ENCODE measurements around the gene COPS7A. TPM values are rescaled to one million over a fixed set of nuclear protein-coding genes. Genes with fewer than 3 reads are reported as not detected.

COPS7A gene
- total and polyA plus RNA-seq, 2 experiments from 2014 or later, result 123 to 133 TPM

GRCh38 chr12:6767353-6768319 is 43.8 kb downstream of the COPS7A start:
- H3F3A ChIP-seq (ENCODE audit: insufficient read depth), result peaks cover 42% of the 10 kb centered on the region
- peaks cover 7% of the 10 kb centered on the region; the same call in 1 of the 2 replicates for H3K36me3 ChIP-seq (ENCODE audit: low read depth)
- WGBS, 2 experiments (ENCODE audit: low coverage in 1 of 2, low lambda C conversion rate in 2 of 2, missing lambda C conversion rate in 2 of 2), result 6 to 7% methylated on average over 30 to 43 of the region's 44 CpGs
- H3K27ac ChIP-seq, result peak overlapping the region; percentile 64
- H3K9ac ChIP-seq, result peak overlapping the region; percentile 90
- H3K4me1 ChIP-seq (ENCODE audit: insufficient read depth), result peaks cover 37% of the 10 kb centered on the region
- DNase-seq, result peak; percentile 70
- H4K20me1 ChIP-seq (ENCODE audit: insufficient read depth), result peaks cover 9% of the 10 kb centered on the region; the same call in 1 of the 2 replicates
- H3K9me2 ChIP-seq (ENCODE audit: insufficient read depth), result no peaks in the 10 kb centered on the region
- H3K27me3 ChIP-seq (replicated peaks; ENCODE audit: insufficient read depth), result no peaks in the 10 kb centered on the region
- TF ChIP-seq EZH2 (IDR thresholded peaks at IDR 0.05; ENCODE audit: insufficient read depth, poor library complexity, severe bottlenecking), result no peak
- TF ChIP-seq EZH2phosphoT487 (IDR thresholded peaks at IDR 0.05; ENCODE audit: insufficient read depth, low read depth), result no peak
- H3K4me3 ChIP-seq, result peak overlapping the region; percentile 98
- H3K9me3 ChIP-seq (ENCODE audit: low read depth), result no peaks in the 10 kb centered on the region
- peak overlapping the region; percentile 77 for H2AFZ ChIP-seq
- H3K79me2 ChIP-seq (ENCODE audit: insufficient read depth), result peaks cover 33% of the 10 kb centered on the region
- in situ Hi-C loops (cut with MboI), result no loop called here
- peak overlapping the region; percentile 80 for H3K4me2 ChIP-seq (ENCODE audit: unreplicated experiment)

GRCh38 chr12:6768437-6768914 is 44.6 kb downstream of the COPS7A start:
- H4K20me1 ChIP-seq (ENCODE audit: insufficient read depth), result peaks cover 9% of the 10 kb centered on the region; the same call in 1 of the 2 replicates
- peaks cover 35% of the 10 kb centered on the region for H3F3A ChIP-seq (ENCODE audit: insufficient read depth)
- no peaks in the 10 kb centered on the region for H3K9me3 ChIP-seq (ENCODE audit: low read depth)
- H3K36me3 ChIP-seq (ENCODE audit: low read depth), result peaks cover 7% of the 10 kb centered on the region; the same call in 1 of the 2 replicates
- no peak for TF ChIP-seq EZH2 (IDR thresholded peaks at IDR 0.05; ENCODE audit: insufficient read depth, poor library complexity, severe bottlenecking)
- no peak for TF ChIP-seq EZH2phosphoT487 (IDR thresholded peaks at IDR 0.05; ENCODE audit: insufficient read depth, low read depth)
- H3K9me2 ChIP-seq (ENCODE audit: insufficient read depth), result no peaks in the 10 kb centered on the region
- peak overlapping the region; percentile 90 for H3K9ac ChIP-seq
- WGBS, 2 experiments (ENCODE audit: low coverage in 1 of 2, low lambda C conversion rate in 2 of 2, missing lambda C conversion rate in 2 of 2), result 43 to 50% methylated on average over 6 of the region's 6 CpGs
- peaks cover 33% of the 10 kb centered on the region for H3K79me2 ChIP-seq (ENCODE audit: insufficient read depth)
- peak overlapping the region; percentile 80 for H3K4me2 ChIP-seq (ENCODE audit: unreplicated experiment)
- in situ Hi-C loops (cut with MboI), result no loop called here
- H3K4me3 ChIP-seq, result peak overlapping the region; percentile 98
- H3K27me3 ChIP-seq (replicated peaks; ENCODE audit: insufficient read depth), result no peaks in the 10 kb centered on the region
- H3K4me1 ChIP-seq (ENCODE audit: insufficient read depth), result peaks cover 30% of the 10 kb centered on the region
- H2AFZ ChIP-seq, result no peak overlapping the region
- peak; percentile 45 for DNase-seq
- peak overlapping the region; percentile 64; the same call in 1 of the 2 replicates for H3K27ac ChIP-seq

- no peak overlapping the region for H2AFZ ChIP-seq
- in situ Hi-C loops (cut with MboI), result no loop called here
- H3K4me2 ChIP-seq (ENCODE audit: unreplicated experiment), result peak overlapping the region; percentile 80
- no peaks in the 10 kb centered on the region for H3K9me2 ChIP-seq (ENCODE audit: insufficient read depth)
- no peaks in the 10 kb centered on the region for H3K9me3 ChIP-seq (ENCODE audit: low read depth)
- TF ChIP-seq EZH2 (IDR thresholded peaks at IDR 0.05; ENCODE audit: insufficient read depth, poor library complexity, severe bottlenecking), result no peak
- no peak for TF ChIP-seq EZH2phosphoT487 (IDR thresholded peaks at IDR 0.05; ENCODE audit: insufficient read depth, low read depth)
- peak overlapping the region; percentile 98 for H3K4me3 ChIP-seq
- H3K27me3 ChIP-seq (replicated peaks; ENCODE audit: insufficient read depth), result no peaks in the 10 kb centered on the region
- peaks cover 25% of the 10 kb centered on the region for H3K4me1 ChIP-seq (ENCODE audit: insufficient read depth)
- peaks cover 7% of the 10 kb centered on the region; the same call in 1 of the 2 replicates for H3K36me3 ChIP-seq (ENCODE audit: low read depth)
- peaks cover 31% of the 10 kb centered on the region for H3F3A ChIP-seq (ENCODE audit: insufficient read depth)
- peak; percentile 36 for DNase-seq
- H4K20me1 ChIP-seq (ENCODE audit: insufficient read depth), result peaks cover 9% of the 10 kb centered on the region; the same call in 1 of the 2 replicates
- peak overlapping the region; percentile 90; the same call in 1 of the 2 replicates for H3K9ac ChIP-seq
- WGBS, 2 experiments (ENCODE audit: low coverage in 1 of 2, low lambda C conversion rate in 2 of 2, missing lambda C conversion rate in 2 of 2), result 93 to 97% methylated on average over 5 to 6 of the region's 6 CpGs
- H3K27ac ChIP-seq, result no peak overlapping the region
- H3K79me2 ChIP-seq (ENCODE audit: insufficient read depth), result peaks cover 33% of the 10 kb centered on the region
Measured at GRCh38 chr12:6768990-6769389, 45.1 kb downstream of the COPS7A start.

- H2AFZ ChIP-seq, result no peak overlapping the region
- in situ Hi-C loops (cut with MboI), result no loop called here
- peak overlapping the region; percentile 7; the same call in 1 of the 2 replicates for H3K4me3 ChIP-seq
- no peak for DNase-seq
- peaks cover 33% of the 10 kb centered on the region for H3K79me2 ChIP-seq (ENCODE audit: insufficient read depth)
- H3K9ac ChIP-seq, result no peak overlapping the region
- H3F3A ChIP-seq (ENCODE audit: insufficient read depth), result peaks cover 28% of the 10 kb centered on the region
- H3K27me3 ChIP-seq (replicated peaks; ENCODE audit: insufficient read depth), result no peaks in the 10 kb centered on the region
- no peaks in the 10 kb centered on the region for H3K9me3 ChIP-seq (ENCODE audit: low read depth)
- H3K4me2 ChIP-seq (ENCODE audit: unreplicated experiment), result no peak overlapping the region
- H3K36me3 ChIP-seq (ENCODE audit: low read depth), result peaks cover 7% of the 10 kb centered on the region; the same call in 1 of the 2 replicates
- WGBS, 2 experiments (ENCODE audit: low coverage in 1 of 2, low lambda C conversion rate in 2 of 2, missing lambda C conversion rate in 2 of 2), result 70 to 73% methylated on average over 4 of the region's 4 CpGs
- no peaks in the 10 kb centered on the region for H3K9me2 ChIP-seq (ENCODE audit: insufficient read depth)
- TF ChIP-seq EZH2 (IDR thresholded peaks at IDR 0.05; ENCODE audit: insufficient read depth, poor library complexity, severe bottlenecking), result no peak
- TF ChIP-seq EZH2phosphoT487 (IDR thresholded peaks at IDR 0.05; ENCODE audit: insufficient read depth, low read depth), result no peak
- H4K20me1 ChIP-seq (ENCODE audit: insufficient read depth), result peaks cover 9% of the 10 kb centered on the region; the same call in 1 of the 2 replicates
- H3K4me1 ChIP-seq (ENCODE audit: insufficient read depth), result peaks cover 20% of the 10 kb centered on the region
- no peak overlapping the region for H3K27ac ChIP-seq
Measured at GRCh38 chr12:6769666-6770065, 45.8 kb downstream of the COPS7A start.
